G401.6 (cell line): ENCODE measurements around the gene ASCC3.
"Not testable (repeated sequence)": the region's sequence is repeated elsewhere in the genome, so short reads cannot be mapped to it uniquely, and the experiment has no call there.

Experiments
- FAIRE-seq: peaks from 2 replicates; lab custom pipeline; 2012; peaks lifted over from hg19 to GRCh38; lab: Jason Lieb, UNC

Gene ASCC3

GRCh38 chr6:100889351-100889750, 8.2 kb upstream of the ASCC3 start:
- FAIRE-seq, result no peak

- no peak for FAIRE-seq
These were observed 4.9 kb upstream of the ASCC3 start for GRCh38 chr6:100886076-100886475.

- no peak for FAIRE-seq
These were observed 2.2 kb upstream of the ASCC3 start for GRCh38 chr6:100883347-100883746.

- FAIRE-seq, result no peak
These were observed 545 bp upstream of the ASCC3 start for GRCh38 chr6:100881707-100882040.

- FAIRE-seq, result no peak
These were observed 828 bp downstream of the ASCC3 start for GRCh38 chr6:100880149-100880852.

- no peak for FAIRE-seq
These were observed 1.8 kb downstream of the ASCC3 start for GRCh38 chr6:100879317-100879716.

- FAIRE-seq, result no peak
These were observed 3.3 kb downstream of the ASCC3 start for GRCh38 chr6:100877851-100878250.

- no peak for FAIRE-seq
These were observed 4.9 kb downstream of the ASCC3 start for GRCh38 chr6:100876251-100876650.

- FAIRE-seq, result no peak
These were observed 15.6 kb downstream of the ASCC3 start for GRCh38 chr6:100865525-100865924.

- FAIRE-seq, result no peak
These were observed 19.1 kb downstream of the ASCC3 start for GRCh38 chr6:100862063-100862462.

GRCh38 chr6:100856146-100856545, 25.0 kb downstream of the ASCC3 start:
- no peak for FAIRE-seq

- no peak for FAIRE-seq
These were observed 29.3 kb downstream of the ASCC3 start for GRCh38 chr6:100851819-100852218.

GRCh38 chr6:100850174-100850573, 31.0 kb downstream of the ASCC3 start:
- FAIRE-seq, result no peak

- FAIRE-seq, result no peak
These were observed 34.9 kb downstream of the ASCC3 start for GRCh38 chr6:100846276-100846675.

GRCh38 chr6:100845676-100846075, 35.5 kb downstream of the ASCC3 start:
- FAIRE-seq, result no peak

GRCh38 chr6:100839419-100839818, 41.7 kb downstream of the ASCC3 start:
- no peak for FAIRE-seq

GRCh38 chr6:100838011-100838410, 43.1 kb downstream of the ASCC3 start:
- FAIRE-seq, result peak; percentile 86

- no peak for FAIRE-seq
These were observed 47.1 kb downstream of the ASCC3 start for GRCh38 chr6:100833972-100834574.

- FAIRE-seq, result not testable (repeated sequence)
These were observed 52.0 kb downstream of the ASCC3 start for GRCh38 chr6:100829077-100829595.

- FAIRE-seq, result no peak
These were observed 58.1 kb downstream of the ASCC3 start for GRCh38 chr6:100823041-100823440.

- no peak for FAIRE-seq
These were observed 63.1 kb downstream of the ASCC3 start for GRCh38 chr6:100818066-100818465.

- no peak for FAIRE-seq
These were observed 71.1 kb downstream of the ASCC3 start for GRCh38 chr6:100810015-100810414.

- peak; percentile 36 for FAIRE-seq
These were observed 71.8 kb downstream of the ASCC3 start for GRCh38 chr6:100809346-100809745.

- FAIRE-seq, result no peak
These were observed 72.4 kb downstream of the ASCC3 start for GRCh38 chr6:100808638-100809275.
